ENCODE measurements around the gene DNHD1.

DNHD1 gene

DNA sequence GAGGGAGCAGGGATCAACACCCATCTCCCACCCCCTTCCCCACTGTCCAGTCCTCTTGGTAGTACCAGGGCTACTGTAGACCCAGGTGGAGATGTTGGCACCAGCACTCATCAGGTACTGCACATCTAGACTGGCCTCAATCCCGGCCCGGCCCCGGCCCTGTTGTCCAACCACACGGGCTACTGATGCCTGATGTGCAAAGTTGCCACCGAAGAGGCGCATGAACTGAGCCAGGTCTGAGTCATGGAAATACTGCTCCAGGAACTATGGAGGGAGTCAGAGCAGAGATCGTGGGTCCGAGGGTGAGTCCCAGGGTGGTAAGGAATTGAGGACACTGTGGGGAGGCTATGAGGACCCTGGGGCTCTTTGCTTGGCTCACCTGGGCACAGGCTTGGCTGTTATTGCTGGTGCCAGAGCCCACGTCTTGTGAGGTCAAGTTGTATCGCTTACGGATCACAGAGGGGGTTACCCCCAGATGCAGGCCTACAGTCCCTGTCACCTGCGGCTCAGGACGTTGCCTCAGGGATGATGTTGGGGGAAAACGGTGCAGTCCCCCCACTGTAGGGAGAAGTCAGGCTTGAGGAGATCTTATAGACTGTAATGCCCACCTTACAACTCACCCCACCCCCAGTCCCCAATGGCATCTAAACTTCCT lies 119.6 kb downstream of the DNHD1 start:
- H3K4me3 ChIP-seq (ENCODE audit: low read depth, low read length) = no peak overlapping the region
- H3K27me3 ChIP-seq (ENCODE audit: control insufficient read depth, insufficient read depth, low read length) = no peaks in the 10 kb centered on the region
- H3K9me3 ChIP-seq (ENCODE audit: control insufficient read depth, insufficient read depth, low read depth, low read length) = no peaks in the 10 kb centered on the region
- H3K36me3 ChIP-seq (ENCODE audit: control insufficient read depth, insufficient read depth, low read length) = peaks cover 16% of the 10 kb centered on the region
- H3K9ac ChIP-seq (ENCODE audit: low read length) = no peak overlapping the region
- no peak overlapping the region for H3K27ac ChIP-seq (ENCODE audit: low read depth, low read length)
- H3K4me1 ChIP-seq (ENCODE audit: control insufficient read depth, insufficient read depth, low read length) = peaks cover 22% of the 10 kb centered on the region

DNA sequence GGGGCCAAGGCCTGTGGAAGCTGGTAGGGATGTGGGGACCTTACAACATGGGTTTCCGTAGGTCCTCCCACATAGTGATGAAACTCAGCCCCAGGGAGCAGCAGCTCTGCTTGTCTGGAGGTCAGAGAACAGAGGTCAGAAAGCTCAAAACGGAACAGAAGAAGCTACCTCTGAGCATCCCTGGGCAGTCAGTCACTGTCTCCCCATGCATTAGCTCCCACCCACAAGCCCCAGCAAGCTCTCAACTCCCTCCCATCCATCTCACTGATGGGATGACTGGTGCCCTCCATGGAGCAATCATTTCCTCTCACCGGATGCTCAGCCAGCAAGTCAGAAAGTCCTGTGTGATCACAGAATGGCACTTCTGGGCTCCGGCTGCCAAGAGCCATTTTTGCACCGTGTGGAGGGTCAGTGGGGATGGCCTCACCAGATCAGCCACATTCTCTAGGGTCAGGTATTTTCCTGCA lies 120.3 kb downstream of the DNHD1 start:
- peaks cover 22% of the 10 kb centered on the region for H3K4me1 ChIP-seq (ENCODE audit: control insufficient read depth, insufficient read depth, low read length)
- H3K9me3 ChIP-seq (ENCODE audit: control insufficient read depth, insufficient read depth, low read depth, low read length) = no peaks in the 10 kb centered on the region
- no peak overlapping the region; the same call in 1 of the 2 replicates for H3K4me3 ChIP-seq (ENCODE audit: low read depth, low read length)
- no peaks in the 10 kb centered on the region for H3K27me3 ChIP-seq (ENCODE audit: control insufficient read depth, insufficient read depth, low read length)
- peaks cover 16% of the 10 kb centered on the region for H3K36me3 ChIP-seq (ENCODE audit: control insufficient read depth, insufficient read depth, low read length)
- H3K27ac ChIP-seq (ENCODE audit: low read depth, low read length) = no peak overlapping the region
- no peak overlapping the region for H3K9ac ChIP-seq (ENCODE audit: low read length)

DNA sequence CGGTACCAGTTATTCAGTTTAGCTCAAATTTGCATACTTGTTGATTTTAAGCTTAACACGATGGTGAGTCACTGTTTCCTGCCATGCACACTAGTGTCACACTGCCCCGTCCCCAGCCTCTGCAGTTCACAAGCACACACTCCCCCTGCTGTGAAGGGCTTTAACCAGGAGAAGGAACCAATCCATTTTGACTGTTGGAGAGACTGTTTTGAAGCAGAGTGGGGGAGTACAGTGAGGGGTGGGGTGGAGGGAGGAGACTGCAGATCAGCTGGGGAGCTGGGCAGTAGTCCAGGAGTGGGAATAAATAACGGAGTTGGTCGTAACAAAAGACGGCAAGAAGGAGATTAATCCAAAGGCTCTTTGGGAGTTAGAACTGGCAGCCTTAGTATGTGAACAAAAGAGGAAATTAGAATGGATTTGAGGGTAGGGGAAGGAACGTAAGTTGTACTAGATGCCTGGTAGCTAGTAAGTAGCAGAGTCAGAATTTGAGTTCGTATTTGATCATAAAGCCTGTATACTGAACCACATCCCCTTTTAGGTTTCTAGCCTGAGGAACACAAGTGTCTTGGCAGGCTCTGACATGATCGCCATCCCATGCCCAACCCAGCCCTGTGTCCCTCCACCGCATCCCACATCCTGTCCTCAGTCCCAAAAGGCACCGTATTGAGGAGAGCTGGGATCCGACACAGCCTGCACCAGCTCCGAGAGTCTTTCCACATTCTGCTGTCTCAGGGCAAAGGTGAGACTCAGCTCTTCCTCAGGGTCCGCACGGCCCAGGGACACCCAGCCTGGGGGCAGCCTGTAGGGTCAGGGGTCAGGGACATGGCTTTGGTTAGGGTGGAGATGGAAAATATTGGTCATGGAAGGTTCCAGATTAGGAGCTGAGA lies 121.3 kb downstream of the DNHD1 start:
- H3K36me3 ChIP-seq (ENCODE audit: control insufficient read depth, insufficient read depth, low read length) = peaks cover 16% of the 10 kb centered on the region
- peaks cover 16% of the 10 kb centered on the region for H3K4me1 ChIP-seq (ENCODE audit: control insufficient read depth, insufficient read depth, low read length)
- H3K27ac ChIP-seq (ENCODE audit: low read depth, low read length) = no peak overlapping the region
- H3K4me3 ChIP-seq (ENCODE audit: low read depth, low read length) = peak overlapping the region; percentile 85
- H3K9ac ChIP-seq (ENCODE audit: low read length) = peak overlapping the region; percentile 84
- no peaks in the 10 kb centered on the region for H3K27me3 ChIP-seq (ENCODE audit: control insufficient read depth, insufficient read depth, low read length)
- no peaks in the 10 kb centered on the region for H3K9me3 ChIP-seq (ENCODE audit: control insufficient read depth, insufficient read depth, low read depth, low read length)

DNA sequence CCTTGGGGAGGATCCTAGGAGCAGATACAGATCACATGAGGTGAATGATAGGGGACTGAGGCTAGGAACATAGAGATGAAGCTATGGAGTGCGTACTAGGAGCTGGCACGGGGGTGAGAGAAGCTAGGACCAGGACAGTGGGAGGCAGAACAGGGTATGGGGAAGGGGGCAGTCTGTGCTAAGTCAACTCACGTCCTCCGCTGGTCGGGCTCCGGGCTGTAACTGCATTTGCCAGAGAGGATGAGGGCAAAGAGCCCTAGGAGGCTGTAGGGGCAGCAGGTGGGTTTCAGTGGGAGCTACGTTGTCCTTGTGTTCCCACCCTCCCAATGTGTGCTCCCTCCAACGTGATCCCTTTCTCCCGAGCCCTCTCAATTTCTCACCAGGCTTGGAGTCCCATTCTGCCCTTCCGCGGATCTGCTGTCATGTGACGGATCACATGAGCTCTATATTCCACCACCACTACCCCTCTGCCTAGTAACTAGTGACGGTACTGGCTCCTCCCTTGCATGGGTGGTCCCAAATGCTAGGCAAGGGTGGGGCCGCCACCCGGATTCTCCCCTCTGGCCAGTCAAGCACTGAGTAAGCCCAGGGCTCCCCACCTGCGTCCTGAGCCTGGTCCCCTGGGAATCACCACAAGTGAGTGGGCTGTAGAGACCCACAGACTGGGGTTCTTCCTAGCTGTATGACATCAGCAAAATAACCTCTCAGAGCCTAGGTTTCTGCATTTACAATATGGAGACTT lies 122.1 kb downstream of the DNHD1 start, which contains the start of gene TPP1:
TPP1 (minus strand) TSS at position 419 of the 742 bp plus-strand sequence; CDS start at position 397, 22 bp downstream.
- peaks cover 15% of the 10 kb centered on the region for H3K4me1 ChIP-seq (ENCODE audit: control insufficient read depth, insufficient read depth, low read length)
- peaks cover 16% of the 10 kb centered on the region for H3K36me3 ChIP-seq (ENCODE audit: control insufficient read depth, insufficient read depth, low read length)
- H3K27ac ChIP-seq (ENCODE audit: low read depth, low read length) = no peak within 1 kb of the TSS
- H3K27me3 ChIP-seq (ENCODE audit: control insufficient read depth, insufficient read depth, low read length) = no peaks in the 10 kb centered on the region
- no peaks in the 10 kb centered on the region for H3K9me3 ChIP-seq (ENCODE audit: control insufficient read depth, insufficient read depth, low read depth, low read length)
- peak within 1 kb of the TSS; percentile 85 for H3K4me3 ChIP-seq (ENCODE audit: low read depth, low read length)
- H3K9ac ChIP-seq (ENCODE audit: low read length) = peak within 1 kb of the TSS; percentile 84

DNA sequence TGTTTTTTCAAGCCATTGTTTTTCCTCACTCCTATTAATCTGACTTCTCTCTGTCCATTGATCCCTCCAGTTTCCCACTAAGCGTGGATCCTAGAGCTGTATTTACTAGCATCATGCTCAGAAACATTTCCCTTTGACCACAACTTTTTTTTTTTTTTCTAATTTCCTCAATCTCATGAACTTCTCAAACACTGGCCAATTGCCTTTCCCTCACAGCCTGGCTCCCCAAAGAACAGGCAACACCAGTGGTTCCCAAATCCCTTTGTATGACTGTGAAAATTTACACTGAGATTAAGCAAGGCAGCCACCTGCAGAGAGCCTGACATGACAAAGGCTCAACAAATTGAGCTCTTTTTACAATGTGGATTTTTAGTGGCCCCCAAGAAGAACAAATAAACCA lies 123.6 kb downstream of the DNHD1 start:
- Histone ChIP-seq H3K36me3 (ENCODE audit: control insufficient read depth, insufficient read depth, low read length) (peaks cover 17% of the 10 kb centered on the region), H3K27ac (ENCODE audit: low read depth, low read length) (no peak overlapping the region), H3K9me3 (ENCODE audit: control insufficient read depth, insufficient read depth, low read depth, low read length) (no peaks in the 10 kb centered on the region), H3K9ac (ENCODE audit: low read length) (no peak overlapping the region), H3K27me3 (ENCODE audit: control insufficient read depth, insufficient read depth, low read length) (no peaks in the 10 kb centered on the region), H3K4me3 (ENCODE audit: low read depth, low read length) (no peak overlapping the region), H3K4me1 (ENCODE audit: control insufficient read depth, insufficient read depth, low read length) (peaks cover 15% of the 10 kb centered on the region)
